ENCODE results near the gene KCTD12.

The KCTD12 gene

GRCh38 chr13:76886005-76886291 lies 257 bp downstream of the KCTD12 start:
- DNase-seq, result no peak

- peak; percentile 36 for DNase-seq
Measured at GRCh38 chr13:76885203-76886004, 801 bp downstream of the KCTD12 start.

DNA sequence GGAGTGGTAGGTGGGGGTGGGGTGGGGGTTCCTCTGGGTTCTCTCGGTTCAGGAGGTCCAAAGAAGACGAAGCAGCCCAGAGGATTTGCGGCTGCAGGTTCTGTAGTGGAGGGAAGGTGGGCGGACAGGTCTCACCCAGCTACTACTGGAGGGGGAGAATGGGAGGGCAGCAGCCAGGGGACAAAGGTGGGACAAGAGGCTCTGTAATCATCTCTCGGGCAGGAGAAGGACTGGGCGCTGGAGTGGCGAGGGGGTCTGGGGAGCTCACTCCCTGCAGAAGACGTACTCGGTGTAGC lies 1.4 kb downstream of the KCTD12 start:
- DNase-seq, result no peak

DNA sequence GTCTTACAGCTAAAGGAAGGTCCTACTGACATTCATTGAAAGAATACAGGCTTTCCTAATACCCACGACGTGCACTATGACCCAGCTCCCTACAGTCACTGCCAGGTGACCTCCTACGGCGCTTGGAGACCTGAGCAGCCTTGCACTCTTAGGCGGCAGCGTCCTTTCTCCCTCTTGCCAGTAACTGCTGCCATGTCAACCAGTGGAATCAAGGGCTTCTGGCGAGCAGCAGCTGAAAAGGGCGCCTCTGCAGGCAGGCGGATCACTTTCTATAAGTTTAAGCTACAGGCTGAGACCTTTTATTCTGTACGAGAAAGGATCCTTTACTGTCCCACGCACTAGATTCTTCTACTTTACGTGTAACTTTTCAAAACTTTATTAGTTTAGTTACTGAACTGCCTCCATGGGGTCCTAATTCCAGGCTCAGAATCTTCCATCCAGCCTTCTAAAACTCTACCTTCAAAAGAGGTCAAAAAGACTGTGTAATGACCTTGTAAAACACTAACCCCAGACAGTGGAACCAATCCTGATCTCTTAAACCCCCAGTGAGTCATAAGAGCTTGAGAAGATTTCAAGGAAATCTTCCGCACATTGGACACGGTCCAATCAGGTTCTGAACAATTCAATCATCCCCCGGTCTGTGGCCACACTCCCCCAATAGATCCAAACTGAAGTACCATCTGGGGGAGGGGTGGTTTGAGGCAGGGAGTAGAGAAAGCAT lies 1.9 kb downstream of the KCTD12 start:
- DNase-seq, result no peak

- no peak for DNase-seq
Measured at GRCh38 chr13:76883236-76883635, 3.0 kb downstream of the KCTD12 start.

GRCh38 chr13:76882431-76882830 lies 3.8 kb downstream of the KCTD12 start:
- DNase-seq, result no peak

DNA sequence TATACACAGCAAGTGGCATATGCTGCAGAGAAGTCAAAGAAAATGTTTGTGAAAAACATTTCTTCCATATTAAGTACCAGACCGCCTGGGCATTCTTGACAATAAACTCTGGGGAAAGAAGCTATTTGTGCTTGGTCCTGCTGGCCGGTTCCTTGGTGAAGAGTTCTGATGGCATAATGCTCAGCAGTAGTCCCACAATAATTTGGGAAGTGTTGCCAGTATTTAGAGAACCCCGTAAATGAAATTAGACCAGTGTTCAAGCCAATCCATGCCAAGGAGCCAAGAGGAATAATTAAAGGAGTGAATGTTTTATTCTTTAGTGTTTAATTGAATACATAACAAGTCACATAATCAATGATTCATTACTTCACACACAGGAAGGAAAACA lies 6.3 kb downstream of the KCTD12 start:
- no peak for DNase-seq

DNA sequence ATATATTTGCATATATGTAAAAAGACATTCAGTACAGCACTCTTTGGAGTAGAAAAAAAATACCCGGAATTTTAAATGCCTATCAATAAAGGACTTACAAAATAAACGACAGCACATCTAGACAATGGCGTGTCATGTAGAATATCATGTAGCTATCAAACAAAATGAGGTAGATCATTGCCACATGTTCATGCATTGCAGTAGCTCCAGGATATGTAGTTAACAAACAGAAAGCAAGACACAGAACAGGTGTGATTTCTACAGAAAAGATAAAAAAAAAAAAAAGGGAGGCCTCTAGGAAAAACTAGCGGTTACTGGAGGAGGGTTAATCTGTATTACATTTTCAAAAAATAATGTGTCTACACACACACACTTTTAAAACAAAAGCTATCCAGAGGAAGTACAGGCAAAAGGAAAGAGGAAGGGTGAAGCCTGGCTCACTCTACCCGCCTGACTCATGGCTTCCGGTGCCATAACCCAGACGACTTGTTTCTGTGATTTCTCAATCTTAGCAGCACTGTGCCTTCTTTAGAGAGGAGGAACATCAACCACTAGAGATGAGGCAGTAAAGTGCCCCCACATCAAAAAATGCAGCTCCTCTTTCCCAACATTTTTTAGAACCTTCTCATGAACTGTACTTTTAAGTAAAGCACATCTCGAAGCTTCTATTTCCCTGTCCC lies 6.9 kb downstream of the KCTD12 start:
- DNase-seq, result no peak

- no peak for DNase-seq
Measured at GRCh38 chr13:76878043-76878442, 8.2 kb downstream of the KCTD12 start.

DNA sequence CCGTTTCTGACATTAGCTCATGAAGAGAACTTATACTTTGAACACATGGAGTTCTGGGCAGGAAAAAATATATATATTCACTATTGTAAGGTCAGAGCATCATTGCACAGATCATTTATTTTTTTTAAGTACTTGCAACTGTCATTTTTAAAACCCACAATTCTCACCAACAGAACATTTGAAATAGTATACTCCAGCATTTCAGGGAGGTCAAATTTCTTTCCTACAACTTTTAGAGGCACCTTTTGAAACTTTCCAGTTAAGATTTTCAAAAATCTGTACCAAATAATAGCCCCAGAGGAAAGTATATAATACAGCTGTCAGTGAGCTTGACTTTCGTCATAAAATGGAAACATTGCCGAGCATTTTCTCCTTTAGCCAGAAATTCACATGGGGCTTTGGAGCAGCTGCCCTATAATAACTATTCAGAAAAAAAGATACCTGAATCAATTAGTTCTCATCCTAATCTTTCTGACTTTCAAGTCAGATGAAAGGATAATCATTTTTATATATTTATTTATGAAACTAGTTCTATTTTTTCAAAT lies 10.9 kb downstream of the KCTD12 start:
- DNase-seq, result no peak

GRCh38 chr13:76874479-76874878 lies 11.7 kb downstream of the KCTD12 start:
- DNase-seq, result no peak

DNA sequence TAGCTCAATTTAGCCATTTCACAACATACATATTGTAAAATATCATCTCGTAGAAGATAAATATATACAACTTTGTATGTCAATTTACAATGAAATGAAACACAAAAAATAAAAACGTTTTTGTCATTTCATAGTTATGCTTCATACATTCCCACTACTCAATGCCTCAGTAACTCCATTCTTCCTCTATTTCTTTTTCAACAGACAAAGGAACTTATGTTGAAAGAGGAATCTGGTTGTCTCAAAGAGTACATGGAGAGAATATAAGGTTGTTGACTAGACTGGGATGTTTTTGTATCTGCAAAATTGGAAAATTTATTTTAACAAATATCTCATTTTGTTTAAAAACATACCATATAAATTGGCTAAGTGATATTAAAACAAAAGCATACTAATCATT lies 12.8 kb downstream of the KCTD12 start:
- DNase-seq, result no peak

GRCh38 chr13:76872675-76873074 lies 13.5 kb downstream of the KCTD12 start:
- no peak for DNase-seq

DNA sequence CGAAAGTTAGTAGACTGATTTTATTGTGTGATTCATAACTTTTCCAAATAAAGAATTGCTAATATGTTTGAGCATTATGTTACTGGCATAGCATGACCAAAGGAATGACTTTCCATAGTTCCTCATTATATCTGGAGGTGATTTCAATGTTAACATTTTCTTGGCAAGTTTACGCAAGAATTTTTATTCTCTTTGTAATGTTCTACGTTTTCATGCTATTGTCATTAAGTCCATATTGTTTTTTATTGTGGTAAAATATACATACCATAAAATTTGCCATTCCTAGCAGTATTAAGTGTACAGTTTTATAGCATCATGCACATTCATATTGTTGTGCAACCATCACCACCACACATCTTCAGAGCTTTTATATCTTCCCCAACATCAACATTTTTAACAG lies 14.8 kb downstream of the KCTD12 start:
- DNase-seq, result no peak

DNA sequence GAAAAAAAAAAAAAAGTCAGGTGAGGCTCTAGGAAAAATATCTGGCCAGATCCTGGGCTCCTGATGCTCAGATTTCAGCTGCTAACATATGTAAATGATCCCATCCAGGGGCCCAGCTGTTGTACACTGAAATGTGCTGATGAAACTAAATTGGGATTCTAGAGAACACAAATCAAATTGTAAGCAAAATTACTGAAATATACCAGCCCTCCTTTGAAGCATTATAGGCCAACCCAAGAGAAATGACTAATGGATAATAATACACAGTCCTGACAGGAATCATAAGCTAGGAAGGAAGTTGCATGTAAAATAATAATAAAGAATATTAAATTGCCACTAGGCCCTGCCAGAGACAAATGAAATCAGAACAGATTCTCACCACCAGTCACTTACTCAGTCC lies 17.8 kb downstream of the KCTD12 start:
- DNase-seq, result no peak

DNA sequence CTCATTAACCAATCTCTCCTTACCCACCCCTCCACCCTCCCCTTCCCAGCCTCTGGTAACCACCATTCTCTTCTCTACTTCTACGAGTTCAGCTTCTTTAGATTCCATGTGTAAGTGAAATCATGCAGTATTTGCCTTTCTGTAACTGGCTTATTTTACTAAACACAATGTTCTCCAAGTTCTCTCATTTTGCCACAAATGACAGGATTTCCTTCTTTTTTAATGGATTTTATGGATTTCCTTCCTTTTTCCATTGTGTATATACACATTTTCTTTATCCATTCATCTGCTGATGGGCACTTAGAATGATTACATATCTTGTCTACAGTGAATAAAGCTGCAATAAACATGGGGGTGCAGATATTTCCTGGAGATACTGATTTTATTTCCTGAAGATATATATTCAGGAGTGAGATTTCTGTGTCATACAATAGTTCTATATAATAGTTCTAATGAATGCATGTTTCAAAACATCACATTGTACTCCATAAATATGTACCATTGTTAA lies 20.2 kb downstream of the KCTD12 start:
- no peak for DNase-seq

DNA sequence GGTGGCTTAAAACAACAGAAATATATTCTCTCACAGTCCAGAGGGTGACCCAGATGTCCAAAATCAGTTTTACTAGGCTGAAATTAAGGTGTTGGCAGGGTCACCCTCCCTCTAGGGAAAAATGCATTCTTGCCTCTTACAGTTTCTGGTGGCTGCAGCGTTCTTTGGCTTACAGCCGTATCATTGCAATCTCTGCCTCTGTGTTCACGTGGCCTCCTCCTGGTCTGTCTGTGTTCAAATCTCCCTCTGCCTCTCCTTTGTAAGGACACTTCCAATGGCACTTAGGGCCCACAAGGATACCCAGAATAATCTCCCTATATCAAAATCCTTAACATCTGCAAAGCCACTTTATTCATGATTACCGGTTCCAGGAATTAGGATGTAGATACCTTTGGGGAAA lies 21.1 kb downstream of the KCTD12 start:
- no peak for DNase-seq

GRCh38 chr13:76864259-76864658 lies 21.9 kb downstream of the KCTD12 start:
- DNase-seq, result no peak

DNA sequence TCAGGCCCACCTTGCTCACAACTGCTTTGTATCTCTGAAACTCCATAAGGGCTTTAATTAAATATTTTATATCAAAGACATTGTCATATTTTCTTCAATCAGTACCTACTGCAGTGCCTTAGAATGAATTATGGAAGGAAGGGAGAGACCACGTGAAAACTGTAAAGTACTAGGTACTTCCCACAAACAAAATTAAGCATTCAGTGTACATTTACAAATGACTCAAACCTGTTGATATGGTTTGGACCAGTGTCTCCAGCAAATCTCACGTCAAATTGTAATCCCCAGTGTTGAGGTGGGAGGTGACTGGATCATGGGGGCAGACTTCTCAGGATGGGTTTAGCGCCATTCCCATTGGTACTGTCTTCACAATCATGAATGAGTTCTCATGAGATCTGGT lies 23.2 kb downstream of the KCTD12 start:
- DNase-seq, result no peak

- DNase-seq, result no peak
Measured at GRCh38 chr13:76861859-76862258, 24.3 kb downstream of the KCTD12 start.

- no peak for DNase-seq
Measured at GRCh38 chr13:76860706-76861105, 25.5 kb downstream of the KCTD12 start.

DNA sequence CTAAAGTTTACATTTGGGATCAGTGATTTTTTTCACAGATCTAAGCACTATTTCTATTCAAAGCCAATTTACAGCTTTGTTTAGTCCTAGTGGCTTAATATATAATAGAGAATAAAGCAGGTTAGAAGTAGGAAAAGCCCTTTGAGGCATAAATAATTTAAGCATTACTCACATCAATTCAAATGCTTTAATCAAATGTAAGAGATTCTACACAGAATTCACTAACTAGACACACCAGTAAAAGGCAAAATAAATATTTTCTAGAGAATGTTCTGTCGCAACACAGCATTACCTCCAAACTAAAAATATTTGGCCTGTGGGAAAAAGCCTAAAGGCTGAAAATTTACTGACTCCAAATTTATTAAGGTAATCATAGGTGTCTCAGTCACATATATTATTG lies 31.3 kb downstream of the KCTD12 start:
- peak; percentile 61 for DNase-seq

DNA sequence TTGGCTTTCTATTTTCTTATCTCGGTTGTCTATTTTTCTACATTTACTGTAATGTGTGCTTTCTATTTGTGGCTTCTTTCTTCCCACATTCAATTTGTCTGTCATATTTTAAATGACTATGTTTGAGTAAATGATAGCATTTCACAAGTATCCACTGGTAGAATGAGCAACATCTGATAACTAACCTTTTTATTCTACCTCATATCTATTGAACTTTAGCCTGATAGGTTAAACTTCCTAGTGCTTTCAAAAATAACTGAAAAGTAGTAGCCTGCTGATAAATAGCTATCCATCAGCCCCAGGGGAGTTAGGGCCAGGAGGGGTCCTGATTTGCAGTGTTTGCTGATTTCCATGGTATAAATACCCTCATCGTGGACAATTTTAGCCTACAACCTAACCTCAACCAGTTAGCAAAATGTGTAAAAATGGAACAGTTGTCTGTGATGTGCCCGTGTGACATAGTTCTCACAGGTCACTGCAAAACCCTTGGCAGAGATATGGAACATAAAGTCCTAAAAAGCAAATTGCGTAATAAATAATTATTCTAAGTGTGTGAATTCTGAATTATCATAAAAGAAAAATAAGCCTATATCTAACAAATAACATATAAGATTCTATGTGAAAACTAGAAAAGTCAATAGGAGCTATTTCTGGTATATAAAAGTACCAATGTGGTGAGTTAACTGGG lies 32.1 kb downstream of the KCTD12 start:
- no peak for DNase-seq

Data from kidney glomerular epithelial cell (primary cell).